ENCODE data around the gene TMX3.

GRCh38 chr18:68714366-68714711 is 569 bp downstream of the TMX3 start:
- TF ChIP-seq CTCF (IDR thresholded peaks at IDR 0.05; ENCODE audit: poor library complexity, severe bottlenecking) (no peak), RAD21 (conservative IDR thresholded peaks at IDR 0.05) (no peak), EZH2 (IDR thresholded peaks at IDR 0.05; ENCODE audit: borderline replicate concordance, insufficient read depth, low read length, poor library complexity, severe bottlenecking) (no peak)
- TF ChIP-seq, protein P1, sequence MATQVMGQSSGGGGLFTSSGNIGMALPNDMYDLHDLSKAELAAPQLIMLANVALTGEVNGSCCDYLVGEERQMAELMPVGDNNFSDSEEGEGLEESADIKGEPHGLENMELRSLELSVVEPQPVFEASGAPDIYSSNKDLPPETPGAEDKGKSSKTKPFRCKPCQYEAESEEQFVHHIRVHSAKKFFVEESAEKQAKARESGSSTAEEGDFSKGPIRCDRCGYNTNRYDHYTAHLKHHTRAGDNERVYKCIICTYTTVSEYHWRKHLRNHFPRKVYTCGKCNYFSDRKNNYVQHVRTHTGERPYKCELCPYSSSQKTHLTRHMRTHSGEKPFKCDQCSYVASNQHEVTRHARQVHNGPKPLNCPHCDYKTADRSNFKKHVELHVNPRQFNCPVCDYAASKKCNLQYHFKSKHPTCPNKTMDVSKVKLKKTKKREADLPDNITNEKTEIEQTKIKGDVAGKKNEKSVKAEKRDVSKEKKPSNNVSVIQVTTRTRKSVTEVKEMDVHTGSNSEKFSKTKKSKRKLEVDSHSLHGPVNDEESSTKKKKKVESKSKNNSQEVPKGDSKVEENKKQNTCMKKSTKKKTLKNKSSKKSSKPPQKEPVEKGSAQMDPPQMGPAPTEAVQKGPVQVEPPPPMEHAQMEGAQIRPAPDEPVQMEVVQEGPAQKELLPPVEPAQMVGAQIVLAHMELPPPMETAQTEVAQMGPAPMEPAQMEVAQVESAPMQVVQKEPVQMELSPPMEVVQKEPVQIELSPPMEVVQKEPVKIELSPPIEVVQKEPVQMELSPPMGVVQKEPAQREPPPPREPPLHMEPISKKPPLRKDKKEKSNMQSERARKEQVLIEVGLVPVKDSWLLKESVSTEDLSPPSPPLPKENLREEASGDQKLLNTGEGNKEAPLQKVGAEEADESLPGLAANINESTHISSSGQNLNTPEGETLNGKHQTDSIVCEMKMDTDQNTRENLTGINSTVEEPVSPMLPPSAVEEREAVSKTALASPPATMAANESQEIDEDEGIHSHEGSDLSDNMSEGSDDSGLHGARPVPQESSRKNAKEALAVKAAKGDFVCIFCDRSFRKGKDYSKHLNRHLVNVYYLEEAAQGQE (IDR thresholded peaks at IDR 0.05; ENCODE audit: borderline replicate concordance): no peak
